ENCODE measurements around the gene FAM149A. TPM values are rescaled to one million over a fixed set of nuclear protein-coding genes. Genes with fewer than 3 reads are reported as not detected.
A peak's percentile ranks its signal among the peaks of the same experiment; 100 is the strongest.

FAM149A gene
- polyA plus RNA-seq (2011; rRNA removed) (3.0 and 3.9 TPM in 2 replicates), polyA plus RNA-seq (2017; fragmentation: RNase III; extraction: RNeasy Plus Mini Kit Qiagen cat#74134 plus additional on column Dnase treatment) (1.4 to 1.8 TPM (median 1.7 TPM) in 3 replicates), polyA minus RNA-seq (2011; rRNA and poly(A)+ RNA removed) (3.3 and 3.6 TPM in 2 replicates)
- polyA plus RNA-seq (2012; cell fraction: cytosol; rRNA removed): 1.2 and 1.6 TPM in 2 replicates
- polyA plus RNA-seq (2012; cell fraction: nucleus; rRNA removed): 0.95 and 1.0 TPM in 2 replicates

- CTCF ChIA-PET: no interaction called here
- H3K4me3 ChIP-seq: peak within 1 kb of the TSS; percentile 51
- peak within 1 kb of the TSS; percentile 40 to 81; a peak in 4 of 6 replicates for H3K27ac ChIP-seq
- peak within 1 kb of the TSS; percentile 93 for H3K4me2 ChIP-seq
- 0 out of 3 replicates have a peak, but pooled peaks cover 4% of the 10 kb centered on the region for H3K4me1 ChIP-seq
- H3K9me3 ChIP-seq: no peaks in the 10 kb centered on the region
- FAIRE-seq (no peak), DNase-seq (ENCODE audit: low read depth in 1 of 2, low spot score in 1 of 2) (peak in 1 of 2 experiments; percentile 7), ATAC-seq (peak; percentile 52 to 62; a peak in 4 of 6 replicates)
- WGBS (ENCODE audit: missing lambda C conversion rate): 66% methylated on average over 17 of the region's 57 CpGs
- TF ChIP-seq RAD21 (conservative IDR thresholded peaks at IDR 0.05 in 1 of 2, IDR thresholded peaks at IDR 0.05 in 1 of 2) (no peak), ZNF302 (CRISPR knock-in tag; IDR thresholded peaks at IDR 0.05) (no peak), RFX5 (IDR thresholded peaks at IDR 0.05) (no peak), E2F6 (IDR thresholded peaks at IDR 0.05; ENCODE audit: borderline replicate concordance, low read depth) (no peak), NFE2L2 (conservative IDR thresholded peaks at IDR 0.05; ENCODE audit: low read length) (no peak)
- POLR2A ChIA-PET: no interaction called here
Measured at GRCh38 chr4:186104114-186104889, at the start of gene FAM149A. Gene FAM149A (plus strand): TSS chr4:186104704.

GRCh38 chr4:186058253-186058979 lies 46.1 kb upstream of the FAM149A start:
- ChIA-PET POLR2A (no interaction called here), CTCF (interaction anchor here (1.0 kb wide), 1 partner anchor 586 kb away, joined by 3 read pairs; no protein-coding TSS in a partner anchor)
- Histone ChIP-seq H3K27ac (no peak overlapping the region), H3K4me1 (no peaks in the 10 kb centered on the region), H3K4me2 (no peak overlapping the region), H3K4me3 (no peak overlapping the region), H3K9me3 (no peaks in the 10 kb centered on the region)
- DNase-seq (ENCODE audit: low read depth in 1 of 2, low spot score in 1 of 2): no peak
- no peak for TF ChIP-seq RFX5 (IDR thresholded peaks at IDR 0.05)
- TF ChIP-seq NFE2L2 (conservative IDR thresholded peaks at IDR 0.05; ENCODE audit: low read length): no peak
- no peak for TF ChIP-seq ZC3H11A (IDR thresholded peaks at IDR 0.05)
- TF ChIP-seq GATA3 (IDR thresholded peaks at IDR 0.05; ENCODE audit: borderline replicate concordance): no peak
- TF ChIP-seq NR3C1 (IDR thresholded peaks at IDR 0.05): no peak
- TF ChIP-seq ZNF302 (CRISPR knock-in tag; IDR thresholded peaks at IDR 0.05): no peak
- TF ChIP-seq RCOR1 (IDR thresholded peaks at IDR 0.05; ENCODE audit: low read depth, low read length): no peak
- no peak for TF ChIP-seq MAZ (IDR thresholded peaks at IDR 0.05; ENCODE audit: borderline replicate concordance, low read depth, low read length)
- TF ChIP-seq FOSL2 (IDR thresholded peaks at IDR 0.05): no peak
- no peak for TF ChIP-seq FOSL2 (CRISPR knock-in tag; IDR thresholded peaks at IDR 0.05)
- TF ChIP-seq MYC (IDR thresholded peaks at IDR 0.05; ENCODE audit: borderline replicate concordance, low read length): no peak
- no peak for TF ChIP-seq EHF (CRISPR knock-in tag; IDR thresholded peaks at IDR 0.05)
- TF ChIP-seq HOXB5 (CRISPR knock-in tag; IDR thresholded peaks at IDR 0.05): no peak
- TF ChIP-seq FOXS1 (CRISPR knock-in tag; IDR thresholded peaks at IDR 0.05): no peak
- TF ChIP-seq HDAC2 (IDR thresholded peaks at IDR 0.05): no peak
- no peak for TF ChIP-seq HES2 (IDR thresholded peaks at IDR 0.05)
- TF ChIP-seq ZFP36 (IDR thresholded peaks at IDR 0.05; ENCODE audit: borderline replicate concordance, partially characterized antibody): no peak
- 68% methylated on average over 6 of the region's 6 CpGs for WGBS (ENCODE audit: missing lambda C conversion rate)
- no peak for FAIRE-seq
- no peak for ATAC-seq

GRCh38 chr4:186058980-186059316 lies 45.6 kb upstream of the FAM149A start:
- no peak for DNase-seq (ENCODE audit: low read depth in 1 of 2, low spot score in 1 of 2)
- Histone ChIP-seq H3K4me1 (no peaks in the 10 kb centered on the region), H3K9me3 (no peaks in the 10 kb centered on the region), H3K27ac (no peak overlapping the region), H3K4me2 (no peak overlapping the region), H3K4me3 (no peak overlapping the region)
- FAIRE-seq: no peak
- TF ChIP-seq MAFK (IDR thresholded peaks at IDR 0.05; ENCODE audit: partially characterized antibody): peak; percentile 49
- TF ChIP-seq JUNB (IDR thresholded peaks at IDR 0.05): no peak
- WGBS (ENCODE audit: missing lambda C conversion rate): 100% methylated on average over 3 of the region's 3 CpGs
- CTCF ChIA-PET: interaction anchor here (1.0 kb wide), 1 partner anchor 587 kb away, joined by 3 read pairs; no protein-coding TSS in a partner anchor
- POLR2A ChIA-PET: no interaction called here
- ATAC-seq: no peak

Data from A549 (cell line).